Forelimb muscle (tissue), 1 donor: Measurements from ENCODE around the gene CALHM2. TPM values are rescaled to one million over a fixed set of nuclear protein-coding genes. Genes with fewer than 3 reads are reported as not detected.

Source experiments
- DNase-seq: peaks from one replicate; pipeline ENCODE4 v3.0.0-alpha.2; 2013; ENCODE audit warnings: low read depth
- polyA plus RNA-seq: library from polyadenylated mRNA; unstranded; fragments of 120-200 nt; gene quantifications from one replicate; pipeline ENCODE4 v1.2.1, GENCODE V29; 2013; ENCODE audit not compliant: insufficient read length

Gene CALHM2
- polyA plus RNA-seq, 1 donor: 14.4 TPM

- no peak for DNase-seq
These were observed 24.0 kb upstream of the CALHM2 start for GRCh38 chr10:103476046-103476768.

DNA sequence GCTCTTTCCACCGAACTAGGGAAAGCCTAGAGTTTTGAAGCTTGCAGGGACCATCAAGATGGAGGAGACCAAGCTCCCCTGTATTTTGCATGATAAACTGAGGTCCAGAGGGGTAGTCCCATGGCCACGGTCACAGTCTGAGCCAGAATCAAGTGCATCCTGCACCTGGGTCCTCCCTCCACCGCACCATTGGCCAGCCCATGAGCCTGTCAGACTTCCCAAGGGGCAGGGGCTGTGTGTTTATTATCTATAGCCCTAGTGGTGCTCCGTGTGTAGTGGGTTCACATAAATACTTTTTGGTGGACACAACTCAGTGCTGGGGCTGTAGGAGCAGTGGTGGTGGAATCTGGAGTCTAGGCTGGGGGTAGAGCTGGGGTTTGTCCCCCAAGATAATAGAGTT is 23.3 kb upstream of the CALHM2 start:
- no peak for DNase-seq

DNA sequence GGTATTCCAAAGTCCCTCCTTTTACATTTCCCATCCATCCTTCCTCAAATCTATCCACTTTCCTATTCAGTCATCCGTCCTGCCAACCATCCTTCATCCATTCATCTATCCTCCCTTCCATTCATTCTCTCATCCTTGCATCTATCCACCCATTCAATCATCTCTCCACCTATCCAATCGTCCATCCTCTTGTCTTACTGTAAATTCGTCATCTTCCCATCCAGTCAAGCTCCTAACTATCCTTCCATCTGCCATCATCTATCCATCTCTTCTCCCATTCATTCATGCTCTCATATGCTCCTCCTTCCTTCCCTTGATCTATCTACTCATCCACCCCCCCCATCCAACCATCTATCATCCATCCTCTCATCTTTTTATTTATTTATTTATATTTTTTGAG is 21.9 kb upstream of the CALHM2 start:
- no peak for DNase-seq

GRCh38 chr10:103473261-103473671 is 21.1 kb upstream of the CALHM2 start:
- no peak for DNase-seq

DNA sequence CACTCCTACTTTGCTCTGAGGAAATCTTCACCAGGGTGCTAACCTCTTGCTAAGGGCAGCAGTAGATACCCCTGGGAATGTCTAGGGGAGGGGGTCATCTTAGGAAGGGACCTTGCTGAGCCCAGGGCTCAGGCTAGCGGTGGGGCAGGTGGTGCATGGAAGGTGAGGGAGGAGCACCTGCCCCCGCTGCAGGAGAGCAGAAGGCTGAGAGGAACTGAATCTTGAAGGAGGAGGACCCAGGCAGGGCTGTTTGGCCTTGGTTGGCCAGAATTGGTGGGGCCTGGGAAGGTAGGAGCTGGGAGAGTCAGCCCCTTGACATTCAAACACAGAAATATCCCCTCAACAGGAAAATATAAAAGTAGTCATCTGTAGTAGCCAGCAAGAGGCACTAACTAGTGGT is 19.8 kb upstream of the CALHM2 start:
- DNase-seq: no peak

- DNase-seq: no peak
These were observed 18.8 kb upstream of the CALHM2 start for GRCh38 chr10:103470761-103471653.

- DNase-seq: no peak
These were observed 17.0 kb upstream of the CALHM2 start for GRCh38 chr10:103469201-103469600.

DNA sequence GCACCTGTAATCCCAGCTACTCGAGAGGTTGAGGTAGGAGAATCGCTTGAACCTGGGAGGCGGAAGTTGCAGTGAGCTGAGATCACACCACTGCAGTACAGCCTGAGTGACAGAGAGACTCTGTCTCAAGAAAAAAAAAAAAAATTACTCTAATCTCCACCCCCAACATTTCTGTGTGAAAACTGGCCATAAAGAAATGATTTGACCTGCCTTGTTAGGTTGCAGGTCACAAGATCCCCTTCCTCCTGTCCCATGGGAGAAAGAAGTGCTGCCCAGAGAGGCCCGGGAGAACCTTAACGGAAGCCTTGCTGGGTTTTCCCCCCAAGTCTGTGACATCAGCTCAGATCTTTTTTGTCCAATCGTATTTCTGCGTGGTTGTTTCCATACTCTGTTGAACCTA is 15.2 kb upstream of the CALHM2 start:
- DNase-seq: no peak

- DNase-seq: no peak
These were observed 14.6 kb upstream of the CALHM2 start for GRCh38 chr10:103466734-103467133.

- DNase-seq: no peak
These were observed 13.4 kb upstream of the CALHM2 start for GRCh38 chr10:103465411-103466179.

DNA sequence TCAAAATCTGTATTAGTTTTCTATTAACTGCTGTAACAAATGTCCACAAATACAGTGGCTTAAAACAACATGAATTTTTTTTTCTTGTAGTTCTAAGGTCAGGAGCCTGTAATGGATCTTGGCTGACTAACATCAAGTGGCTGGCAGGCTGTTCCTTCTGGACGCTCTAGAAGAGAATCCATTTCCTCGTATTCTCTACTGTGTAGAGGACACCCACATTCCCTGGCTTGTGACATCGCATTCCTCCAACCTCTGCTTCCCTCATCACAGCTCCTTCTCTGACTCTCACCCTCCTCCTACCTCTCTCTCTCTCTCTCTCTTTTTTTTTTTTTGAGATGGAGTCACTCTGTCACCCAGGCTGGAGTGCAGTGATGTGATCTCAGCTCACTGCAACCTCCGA is 11.3 kb upstream of the CALHM2 start:
- DNase-seq: no peak

- DNase-seq: no peak
These were observed 7.4 kb upstream of the CALHM2 start for GRCh38 chr10:103459615-103460014.

DNA sequence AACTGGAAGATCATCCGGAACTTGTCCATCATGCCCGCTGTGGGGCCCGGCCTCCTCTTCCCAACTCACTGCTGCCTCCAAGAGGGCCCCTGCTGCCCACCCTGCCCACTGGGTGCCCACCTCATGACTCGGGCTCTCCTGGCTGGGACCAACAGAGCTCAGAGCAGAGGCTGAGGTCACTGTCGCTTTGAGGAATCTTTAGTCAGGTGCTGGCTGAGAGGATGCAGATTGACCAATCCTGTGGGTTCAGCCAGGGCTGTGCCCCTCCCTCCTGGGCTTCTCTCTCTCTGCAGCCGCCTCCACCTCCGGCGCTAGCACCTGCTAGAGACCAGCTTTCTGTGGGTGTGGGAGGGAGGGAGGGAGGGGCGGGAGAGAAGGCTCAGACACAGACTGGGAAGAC is 6.5 kb upstream of the CALHM2 start, which contains the start of gene CALHM1:
Gene CALHM1 (minus strand): TSS at position 181 of the 400 bp plus-strand sequence. CDS start 149 bp downstream, at position 32.
- no peak for DNase-seq

DNA sequence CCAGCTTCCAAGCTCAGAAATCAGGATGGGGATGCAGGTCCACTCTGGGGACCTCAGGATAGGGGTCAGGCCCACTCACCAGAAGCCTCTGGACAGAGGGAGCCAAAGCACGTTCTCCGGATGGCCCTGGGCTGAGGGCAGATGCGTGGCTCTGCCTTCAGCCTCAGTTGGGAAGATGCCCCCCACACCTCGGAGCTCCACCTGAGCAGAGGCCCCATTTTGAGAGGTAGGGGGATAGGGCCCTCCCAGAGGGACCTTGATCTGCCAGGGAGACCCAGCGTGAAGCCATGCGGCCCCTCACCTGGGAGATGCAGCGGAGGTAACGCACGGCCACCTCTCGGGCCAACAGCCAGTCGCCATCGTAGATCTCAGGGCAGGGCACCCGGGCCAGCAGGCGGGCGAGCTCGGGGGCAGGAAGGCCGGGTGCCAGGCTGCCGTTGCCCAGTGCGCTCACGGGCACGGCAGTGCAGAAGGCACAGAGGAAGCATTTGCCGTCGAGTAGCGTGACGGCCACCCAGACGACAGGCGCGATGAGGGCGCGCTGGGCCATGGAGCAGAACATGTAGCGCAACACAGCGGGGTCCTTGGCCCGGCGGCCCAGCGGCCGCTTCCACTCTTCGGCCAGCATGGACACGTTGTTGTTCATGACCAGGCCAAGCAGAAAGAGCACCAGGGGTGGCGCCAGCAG is 5.9 kb upstream of the CALHM2 start:
- no peak for DNase-seq

DNA sequence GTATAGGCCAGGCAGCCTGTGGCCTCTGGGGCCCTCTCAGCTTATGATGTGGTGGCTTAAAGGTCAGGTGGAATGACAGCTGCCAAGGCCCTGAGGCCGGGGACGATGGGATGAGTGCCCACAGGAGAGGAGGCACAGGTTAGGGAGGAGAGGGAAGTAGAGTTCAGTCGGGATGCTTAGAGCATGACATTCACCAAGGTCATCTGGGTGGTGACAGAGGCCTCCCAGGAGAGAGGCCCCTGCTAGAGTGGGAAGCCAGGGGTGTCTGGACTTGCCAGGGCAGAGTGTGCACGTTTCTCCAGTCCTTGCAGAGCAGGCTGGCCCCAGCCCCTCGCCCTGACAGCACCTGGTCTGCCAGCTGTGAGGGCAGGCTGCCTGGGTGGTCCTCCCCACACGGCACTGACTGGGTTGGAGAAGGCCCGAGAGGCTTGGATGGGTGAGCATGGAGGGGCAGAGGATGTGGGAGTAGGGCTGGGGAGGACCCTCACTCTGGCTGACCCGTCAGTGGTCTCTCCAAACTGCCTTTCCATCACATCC is 5.1 kb upstream of the CALHM2 start:
- no peak for DNase-seq

DNA sequence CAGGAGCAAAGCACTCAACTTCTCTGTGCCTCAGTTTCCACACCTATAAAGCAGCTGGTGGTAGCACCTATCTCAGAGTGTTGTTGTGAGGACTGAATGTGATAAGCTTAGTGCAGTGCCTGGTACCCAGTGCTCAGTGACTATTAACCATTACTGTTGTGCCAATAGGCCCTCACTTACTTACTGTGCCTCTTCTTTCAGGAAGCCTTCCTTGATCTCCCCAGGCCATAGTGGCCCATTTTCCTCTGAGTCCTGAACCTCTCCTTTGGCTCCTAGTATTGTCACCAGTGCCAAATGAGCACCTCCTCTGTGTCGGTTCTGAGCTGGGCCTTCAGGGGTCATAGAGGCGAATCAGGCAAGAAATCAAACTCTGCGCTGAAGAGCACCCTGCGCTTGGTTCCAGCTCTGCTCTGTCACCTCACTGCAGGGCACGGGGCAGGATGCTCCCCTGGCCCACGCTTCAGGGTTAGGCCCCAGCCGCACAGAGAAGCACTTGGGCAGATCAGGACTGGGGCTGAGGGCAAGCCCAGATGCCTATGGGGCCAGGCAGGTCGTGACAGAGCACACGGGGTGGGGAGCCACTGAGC is 4.0 kb upstream of the CALHM2 start:
- DNase-seq: no peak

- DNase-seq: no peak
These were observed 3.1 kb upstream of the CALHM2 start for GRCh38 chr10:103455235-103455634.

GRCh38 chr10:103454026-103454425 is 1.9 kb upstream of the CALHM2 start:
- DNase-seq: no peak

DNA sequence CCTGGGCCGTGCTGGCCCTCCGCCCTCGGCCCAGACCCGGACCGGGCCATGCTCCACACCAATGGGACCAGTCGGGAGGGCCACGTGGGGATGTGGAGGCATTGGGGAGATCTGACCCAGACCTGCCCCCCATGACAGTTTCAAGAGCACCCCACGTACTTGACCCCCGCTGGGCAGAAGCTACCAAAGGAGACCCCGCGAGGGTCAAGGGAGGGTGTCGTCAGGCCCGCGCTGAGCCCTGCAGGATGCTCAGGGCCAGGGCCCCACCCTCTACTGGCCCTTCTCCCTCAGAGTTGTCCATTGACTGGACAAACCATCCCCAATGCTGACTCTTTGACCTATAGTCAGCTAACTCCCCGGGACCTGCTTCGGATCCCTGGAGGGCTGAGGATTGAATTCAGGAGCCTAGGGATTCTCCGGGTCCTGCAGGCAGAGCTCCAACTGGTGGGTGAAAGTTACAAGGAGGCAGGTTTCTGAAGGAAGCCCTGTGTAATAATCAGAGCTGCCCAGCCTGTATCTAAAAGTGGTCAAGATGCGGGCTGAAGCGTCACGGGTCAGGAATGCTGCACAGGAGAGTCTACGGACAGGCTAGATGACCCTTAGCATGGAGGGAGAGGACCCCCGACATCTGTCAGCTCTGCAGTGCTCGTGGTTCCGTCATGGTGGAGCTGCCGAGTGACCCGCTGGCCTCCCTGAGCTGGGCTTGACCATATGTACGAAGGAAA is 498 bp upstream of the CALHM2 start:
- DNase-seq: no peak
